Stimulated activated CD4-positive, alpha-beta T cell treated with anti-CD3 and anti-CD28 coated beads, Interleukin-12 subunit alpha, Interleukin-12 subunit beta, amount 100 ng/mL, for 4 hours (primary cell): Measurements from ENCODE around the gene SYT13.

ENCODE experiments used
- DNase-seq: peaks from one replicate; pipeline ENCODE4 v3.0.0-alpha.2; 2020

Gene SYT13

GRCh38 chr11:45215098-45215865 is 70.9 kb downstream of the SYT13 start:
- DNase-seq: no peak

- DNase-seq: no peak
Measured at GRCh38 chr11:45213717-45214116, 72.4 kb downstream of the SYT13 start.

- no peak for DNase-seq
Measured at GRCh38 chr11:45213316-45213665, 72.8 kb downstream of the SYT13 start.

- DNase-seq: no peak
Measured at GRCh38 chr11:45212566-45213315, 73.4 kb downstream of the SYT13 start.

GRCh38 chr11:45211732-45212131 is 74.4 kb downstream of the SYT13 start:
- no peak for DNase-seq

- no peak for DNase-seq
Measured at GRCh38 chr11:45210846-45211245, 75.3 kb downstream of the SYT13 start.

GRCh38 chr11:45209891-45210699 is 76.0 kb downstream of the SYT13 start:
- no peak for DNase-seq

- no peak for DNase-seq
Measured at GRCh38 chr11:45209000-45209879, 76.9 kb downstream of the SYT13 start.

- no peak for DNase-seq
Measured at GRCh38 chr11:45208135-45208534, 78.0 kb downstream of the SYT13 start.

GRCh38 chr11:45205978-45206377 is 80.2 kb downstream of the SYT13 start:
- no peak for DNase-seq

- no peak for DNase-seq
Measured at GRCh38 chr11:45204761-45205160, 81.4 kb downstream of the SYT13 start.

- no peak for DNase-seq
Measured at GRCh38 chr11:45193695-45194094, 92.4 kb downstream of the SYT13 start.
